ENCODE measurements around the gene A2ML1.

- TF ChIP-seq CTCF (IDR thresholded peaks at IDR 0.05): no peak
- no peak for TF ChIP-seq ZFX (IDR thresholded peaks at IDR 0.05; ENCODE audit: borderline replicate concordance)
Measured at GRCh38 chr12:8907513-8907912, 85.1 kb downstream of the A2ML1 start.
